ENCODE results near the gene CXXC1.
"Not testable (repeated sequence)": the region's sequence is repeated elsewhere in the genome, so short reads cannot be mapped to it uniquely, and the experiment has no call there.

- not testable (repeated sequence) for TF ChIP-seq ARNTL (CRISPR knock-in tag; IDR thresholded peaks at IDR 0.05; ENCODE audit: borderline replicate concordance, low read depth); OSR1 (CRISPR knock-in tag; IDR thresholded peaks at IDR 0.05); BACH2 (CRISPR knock-in tag; IDR thresholded peaks at IDR 0.05; ENCODE audit: borderline replicate concordance); ISL1 (CRISPR knock-in tag; IDR thresholded peaks at IDR 0.05); ZNF565 (CRISPR knock-in tag; conservative IDR thresholded peaks at IDR 0.05; ENCODE audit: low read depth); ZC3H10 (CRISPR knock-in tag; IDR thresholded peaks at IDR 0.05); ZFP30 (CRISPR knock-in tag; IDR thresholded peaks at IDR 0.05); RARB (CRISPR knock-in tag; IDR thresholded peaks at IDR 0.05); ZFP3 (CRISPR knock-in tag; IDR thresholded peaks at IDR 0.05); TCF4 (CRISPR knock-in tag; IDR thresholded peaks at IDR 0.05; ENCODE audit: borderline replicate concordance); PATZ1 (CRISPR knock-in tag; IDR thresholded peaks at IDR 0.05; ENCODE audit: borderline replicate concordance)
Observed at GRCh38 chr18:50308851-50309250, 21.4 kb upstream of the CXXC1 start.

All from SK-N-SH treated with all-trans-retinoic acid at 6 μM for 48 hours (cell line).